ENCODE data around the gene PMEL.
A peak's percentile ranks its signal among the peaks of the same experiment; 100 is the strongest.
"Not testable (repeated sequence)": the region's sequence is repeated elsewhere in the genome, so short reads cannot be mapped to it uniquely, and the experiment has no call there.

The PMEL gene

DNA sequence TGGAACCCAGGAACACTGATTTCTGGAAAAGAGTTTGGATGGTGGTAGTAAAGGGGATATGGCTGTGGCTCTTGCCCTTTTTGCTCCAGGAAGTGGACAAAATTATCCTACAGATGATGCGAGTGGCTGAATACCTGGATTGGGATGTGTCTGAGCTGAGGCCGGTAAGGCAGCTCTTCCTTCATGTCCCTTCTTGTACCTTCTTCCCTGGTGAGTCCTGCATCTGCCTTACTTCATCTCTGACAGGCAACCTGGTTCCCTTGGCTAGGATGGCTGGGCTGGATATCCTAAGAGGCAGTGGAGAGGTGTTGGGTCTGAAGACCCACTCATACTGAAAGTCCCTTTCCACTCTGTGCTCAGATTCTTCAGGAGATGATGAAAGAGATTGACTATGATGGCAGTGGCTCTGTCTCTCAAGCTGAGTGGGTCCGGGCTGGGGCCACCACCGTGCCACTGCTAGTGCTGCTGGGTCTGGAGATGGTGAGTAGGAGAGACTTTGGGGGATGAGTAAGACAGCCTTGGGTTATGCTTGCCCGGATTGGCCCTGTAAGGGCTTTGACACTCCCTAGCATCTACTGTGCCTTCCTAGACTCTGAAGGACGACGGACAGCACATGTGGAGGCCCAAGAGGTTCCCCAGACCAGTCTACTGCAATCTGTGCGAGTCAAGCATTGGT is 26.9 kb downstream of the PMEL start:
- DNase-seq, result no peak

- no peak for DNase-seq
Observed at GRCh38 chr12:55937981-55938380, 27.9 kb downstream of the PMEL start.

DNA sequence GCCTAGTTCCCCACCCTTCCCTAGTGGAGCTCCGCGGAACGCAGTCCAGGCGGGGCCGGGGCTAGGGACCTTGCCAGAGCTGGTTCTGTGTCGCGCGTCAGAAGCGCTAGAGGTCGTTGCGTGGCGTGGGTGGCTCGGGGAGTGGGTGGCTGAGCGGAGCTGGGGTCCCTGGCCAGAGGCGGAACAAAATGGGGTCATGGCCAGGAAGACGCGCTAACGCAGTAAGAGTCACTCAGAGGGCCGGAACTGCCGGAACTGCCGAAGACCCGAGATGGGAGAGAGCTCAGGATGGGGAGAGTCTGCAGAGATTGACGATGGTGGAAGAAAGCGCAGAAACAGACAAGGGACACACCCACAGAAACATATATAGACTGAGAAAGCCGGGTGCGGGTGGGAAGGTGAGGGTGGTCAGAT is 30.1 kb downstream of the PMEL start:
- no peak for DNase-seq

DNA sequence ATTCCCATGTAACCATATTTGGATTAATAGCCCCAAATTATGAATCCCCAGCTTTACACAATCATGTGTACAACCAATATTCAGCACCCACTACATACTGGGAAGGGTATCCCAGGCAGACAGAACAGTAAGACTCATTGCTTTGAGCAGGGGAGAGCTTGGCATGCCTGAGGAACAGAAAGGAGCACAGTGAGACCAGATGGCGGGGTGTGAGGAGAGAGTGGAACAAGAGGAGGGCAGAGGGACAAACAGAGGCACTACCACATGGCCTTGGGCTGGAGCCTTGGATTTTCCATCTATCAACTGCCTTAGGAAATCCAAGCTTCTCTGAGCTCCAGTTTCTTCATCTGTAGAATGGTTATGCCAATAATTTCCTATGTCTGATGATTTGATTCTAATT is 31.1 kb downstream of the PMEL start:
- no peak for DNase-seq

DNA sequence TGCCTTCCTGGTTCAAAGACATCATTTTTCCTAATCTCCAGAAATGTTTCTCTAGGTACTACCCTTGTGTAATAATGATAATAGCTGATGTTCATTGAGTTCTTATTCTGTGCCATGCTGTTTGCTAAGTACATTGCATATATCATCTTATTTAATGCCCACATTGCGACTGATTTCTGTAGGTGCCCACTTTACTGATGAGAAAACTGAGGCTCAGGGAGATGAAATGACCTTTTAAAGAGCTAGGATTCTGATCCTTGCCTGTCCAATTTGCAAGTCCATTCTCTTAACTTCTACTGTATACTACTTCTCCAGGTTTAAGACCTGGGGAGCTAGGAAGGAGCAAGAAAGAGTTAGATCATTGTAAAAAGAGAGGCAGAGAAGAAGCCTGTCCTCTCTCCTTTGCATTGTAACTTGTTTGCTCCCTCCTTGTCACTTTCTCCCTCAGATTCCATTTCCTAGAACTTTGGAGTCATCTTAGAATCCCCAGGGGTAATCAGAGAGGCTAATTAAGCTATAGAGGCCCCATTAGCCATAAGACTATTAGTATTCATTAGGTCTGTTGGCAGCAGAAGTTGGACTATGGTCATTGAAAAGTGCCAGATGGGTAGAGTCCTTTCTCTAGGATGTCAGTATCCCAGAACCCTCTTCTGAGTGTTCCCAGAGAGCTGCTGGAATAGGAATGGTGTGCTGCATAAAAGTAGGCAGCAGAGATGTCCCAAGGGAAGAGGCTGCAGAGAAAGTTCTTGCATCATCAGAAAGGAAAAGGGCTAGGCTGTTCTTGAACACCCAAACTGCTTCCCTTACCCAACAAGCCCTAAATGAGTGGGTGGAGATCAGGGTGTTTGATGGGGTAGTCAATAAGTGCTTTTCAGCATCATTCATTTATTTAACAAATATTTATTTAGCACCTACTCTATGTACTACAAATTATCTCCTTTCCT is 31.8 kb downstream of the PMEL start:
- no peak for DNase-seq

DNA sequence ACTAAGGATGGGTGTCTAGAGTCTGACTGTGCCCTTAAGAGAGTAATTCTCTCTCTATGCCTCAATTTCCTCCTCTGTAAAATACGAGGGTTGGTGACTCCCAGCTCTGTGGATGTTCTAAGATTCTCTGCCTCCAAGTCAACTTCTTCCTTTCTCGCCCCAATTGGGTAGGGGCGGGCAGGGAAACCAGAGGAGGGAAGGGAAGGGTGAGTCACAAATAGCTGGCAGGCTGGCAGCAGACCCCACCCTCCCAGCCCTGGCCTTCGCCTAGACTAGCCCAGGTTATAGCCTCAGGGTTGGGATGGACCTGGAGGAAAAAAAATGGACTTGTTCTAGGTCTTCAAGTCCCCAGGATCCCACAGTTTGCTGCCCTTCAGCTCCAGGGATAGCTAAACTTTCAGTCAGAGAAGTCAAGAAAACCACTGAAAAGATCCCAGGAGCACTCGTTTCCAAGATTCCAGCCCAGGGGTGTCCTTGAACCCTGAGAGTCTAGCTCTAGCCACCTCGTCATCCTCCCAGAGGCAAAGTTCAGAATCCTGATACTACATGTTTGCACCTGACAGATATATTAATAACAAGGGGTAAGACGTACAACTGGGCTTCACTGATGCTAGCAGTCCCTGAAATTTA is 32.6 kb downstream of the PMEL start:
- DNase-seq, result peak in 1 of 2 experiments; percentile 27

GRCh38 chr12:55932551-55932910 is 33.3 kb downstream of the PMEL start:
- DNase-seq, result peak; percentile 39 to 43

DNA sequence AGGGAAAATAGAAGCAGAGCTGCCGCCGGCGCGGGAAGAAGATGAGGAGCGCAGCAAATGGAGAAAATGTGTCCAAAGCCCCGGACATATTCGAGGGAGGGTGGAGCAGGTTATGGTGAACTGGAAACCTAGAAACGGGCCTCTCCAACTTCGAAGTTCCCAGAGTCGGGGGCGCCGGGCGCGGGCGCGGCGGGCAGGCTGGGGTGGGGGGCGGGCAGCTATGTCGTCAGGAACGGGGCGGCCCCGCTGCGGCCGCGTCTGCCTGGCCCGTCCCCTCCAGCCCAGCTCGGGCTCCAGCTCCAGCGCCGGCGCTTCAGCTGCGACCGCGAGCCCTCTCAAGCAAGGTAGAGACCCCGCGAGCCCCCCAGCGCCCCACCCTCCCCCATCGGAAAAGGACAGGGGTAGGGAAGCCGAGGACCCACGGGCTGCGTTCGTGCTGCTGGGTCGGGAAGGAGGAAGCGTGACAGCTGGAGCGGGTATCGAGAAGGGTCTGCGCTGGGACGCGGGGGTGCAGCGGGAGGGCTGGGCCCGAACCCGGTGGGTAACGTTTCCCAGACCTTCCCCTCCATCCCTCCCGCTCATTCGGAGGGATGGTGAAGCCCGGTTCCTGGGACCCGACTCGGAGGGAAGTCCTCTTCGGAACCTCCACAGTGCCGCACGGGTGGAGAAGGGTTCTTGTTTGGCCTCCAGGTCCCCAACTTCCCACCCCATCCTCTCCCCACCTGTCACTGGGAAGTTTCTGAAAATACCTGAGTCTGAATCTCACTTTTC is 33.9 kb downstream of the PMEL start:
- peak in 1 of 2 experiments; percentile 24 for DNase-seq

DNA sequence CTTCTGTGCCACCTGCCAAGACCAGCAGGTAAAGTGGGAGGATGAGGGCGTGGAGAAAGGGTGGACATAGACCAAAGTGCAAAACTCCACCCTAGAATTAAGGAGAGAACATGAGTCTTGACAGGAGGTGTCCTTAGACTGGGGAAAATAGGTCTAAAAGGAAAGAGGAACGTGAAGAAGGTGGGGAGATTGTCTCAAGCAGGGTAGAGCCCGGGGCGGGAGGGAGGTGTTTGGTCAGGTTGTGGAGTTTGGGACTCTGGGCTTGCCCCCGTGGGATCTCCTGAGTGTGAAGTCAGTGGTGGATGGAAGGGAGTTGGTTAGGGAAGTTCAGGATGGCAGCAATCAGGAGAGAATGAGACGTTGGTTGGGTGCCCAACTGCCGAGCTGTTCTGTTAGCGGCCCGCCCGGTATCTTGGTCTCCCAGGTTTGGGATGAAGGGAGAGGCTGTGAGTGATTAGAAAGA is 34.5 kb downstream of the PMEL start:
- DNase-seq, result no peak

- peak; percentile 79 to 89 for DNase-seq
Observed at GRCh38 chr12:55930771-55931316, 35.0 kb downstream of the PMEL start, which contains the start of gene DGKA. Gene DGKA, plus strand, starts transcription at chr12:55931162. Its CDS starts 5,342 bp downstream, at chr12:55936504.

GRCh38 chr12:55929306-55929791 is 36.5 kb downstream of the PMEL start:
- DNase-seq, result peak; percentile 59 to 64

GRCh38 chr12:55927588-55928502 is 38.0 kb downstream of the PMEL start, which contains the start of gene PYM1:
Gene PYM1, minus strand, starts transcription at chr12:55927894. Its CDS starts 133 bp downstream, at chr12:55927761.
- DNase-seq, result peak; percentile 94 to 95

GRCh38 chr12:55926738-55927587 is 38.9 kb downstream of the PMEL start:
- peak; percentile 94 to 95 for DNase-seq

DNA sequence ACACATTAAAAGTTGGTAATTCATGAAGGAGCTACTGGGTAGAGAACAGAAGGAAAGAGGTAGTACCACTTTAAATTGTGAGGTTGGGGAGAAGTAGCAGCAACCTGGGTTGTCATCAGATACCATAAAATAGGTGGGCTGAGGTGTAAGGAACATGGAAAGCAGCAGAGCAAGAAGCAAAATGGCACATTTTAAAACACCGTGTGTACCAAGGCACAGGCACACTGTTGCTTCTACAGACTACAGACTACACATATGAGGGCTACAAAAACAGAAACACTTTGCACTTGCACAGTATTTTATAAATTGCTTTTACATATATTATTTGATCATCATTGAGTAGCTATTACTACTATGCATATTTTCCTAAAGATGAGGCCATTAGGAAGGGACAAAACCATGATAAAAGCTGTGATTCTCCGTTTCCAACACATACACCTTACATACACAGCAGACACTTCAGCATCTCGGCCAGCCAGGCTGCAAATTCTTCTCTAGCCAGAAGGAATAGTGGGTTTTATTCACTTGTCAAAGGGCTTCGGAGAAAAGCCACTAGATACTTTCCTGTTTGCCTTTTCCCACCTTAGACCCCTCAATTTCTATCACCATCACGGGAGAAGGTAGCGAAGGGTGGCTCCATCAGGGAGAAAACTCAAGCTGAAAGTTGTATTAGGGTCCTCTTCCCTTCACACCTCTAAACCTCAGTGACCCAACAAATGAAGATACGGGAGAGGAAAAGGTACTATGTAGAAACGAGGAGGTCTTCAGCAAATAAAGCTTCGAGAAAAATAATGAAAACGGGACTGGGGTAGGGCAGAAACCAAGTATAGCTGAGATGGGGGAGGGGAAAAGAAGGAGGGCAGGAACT is 39.7 kb downstream of the PMEL start:
- DNase-seq, result no peak

GRCh38 chr12:55925371-55925770 is 40.5 kb downstream of the PMEL start:
- DNase-seq, result no peak

GRCh38 chr12:55923648-55924047 is 42.2 kb downstream of the PMEL start:
- DNase-seq, result not testable (repeated sequence)

- no peak for DNase-seq
Observed at GRCh38 chr12:55922126-55922525, 43.7 kb downstream of the PMEL start.

- not testable (repeated sequence) for DNase-seq
Observed at GRCh38 chr12:55919032-55919431, 46.8 kb downstream of the PMEL start.

- peak; percentile 11 for DNase-seq
Observed at GRCh38 chr12:55915482-55915859, 50.4 kb downstream of the PMEL start.

Data from Kasumi-1 (cell line).